ENCODE results near the gene ATXN1.

The ATXN1 gene

GRCh38 chr6:16498237-16498636 lies 263.0 kb downstream of the ATXN1 start:
- no peak for DNase-seq (ENCODE audit: low read depth)

DNA sequence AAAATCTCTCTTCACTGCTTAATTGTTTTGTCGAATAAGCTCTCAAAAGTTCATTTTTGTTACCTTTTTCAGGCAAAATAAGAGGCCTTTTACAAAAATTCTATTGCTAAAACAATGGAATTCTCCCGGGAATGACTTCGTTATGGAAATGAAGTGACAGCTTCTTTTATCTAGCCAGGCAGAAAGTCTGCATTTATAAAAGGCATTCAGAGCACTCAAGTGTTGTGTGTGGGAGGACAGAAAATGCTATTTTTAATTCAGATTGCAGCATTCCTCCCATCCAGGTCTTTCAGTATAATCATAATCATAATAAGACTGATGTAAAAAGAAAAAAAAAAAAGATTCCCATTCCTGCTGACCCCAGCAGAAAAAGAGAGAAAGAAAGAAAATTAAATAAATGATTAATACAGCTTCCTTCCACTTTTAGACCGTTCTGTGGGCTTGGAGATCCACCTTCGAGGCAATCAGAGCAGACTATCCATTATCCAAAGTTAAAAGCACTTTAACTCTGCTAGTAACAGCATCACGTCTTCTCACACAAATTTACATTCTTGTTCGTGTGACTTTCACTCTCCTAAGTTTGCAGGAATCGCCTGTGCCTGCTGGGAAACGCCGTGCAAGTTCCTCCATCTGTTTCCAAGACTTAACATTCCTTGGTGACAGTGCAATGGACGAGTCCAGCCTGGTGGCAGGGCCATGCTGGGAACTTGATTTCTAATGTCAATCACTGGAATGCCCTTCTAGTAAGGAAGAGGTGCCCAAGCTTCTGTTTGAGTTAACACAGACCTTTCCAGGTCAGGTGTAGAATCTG lies 264.1 kb downstream of the ATXN1 start:
- peak; percentile 55 for DNase-seq (ENCODE audit: low read depth)

- no peak for DNase-seq (ENCODE audit: low read depth)
Observed at GRCh38 chr6:16496210-16496609, 265.1 kb downstream of the ATXN1 start.

DNA sequence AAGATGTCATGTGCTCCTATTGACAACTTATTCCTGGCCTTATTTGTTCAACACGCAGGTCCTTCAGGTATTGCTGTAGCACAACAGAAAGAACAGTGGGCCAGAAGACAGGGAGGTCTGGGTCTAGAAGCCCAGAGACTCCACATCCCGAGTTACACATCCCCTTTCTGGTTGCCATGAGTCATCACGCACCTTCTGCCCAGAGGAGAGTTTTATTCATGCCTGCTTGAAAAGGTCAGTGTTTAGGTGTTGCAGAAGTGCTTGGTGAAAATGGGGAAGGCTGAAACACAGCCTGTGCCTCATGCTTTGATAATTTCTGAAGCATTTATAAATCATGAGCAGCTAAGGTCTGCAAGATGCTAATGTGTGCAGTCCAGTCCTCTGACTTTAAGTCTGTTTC lies 266.5 kb downstream of the ATXN1 start:
- DNase-seq (ENCODE audit: low read depth), result peak; percentile 14

DNA sequence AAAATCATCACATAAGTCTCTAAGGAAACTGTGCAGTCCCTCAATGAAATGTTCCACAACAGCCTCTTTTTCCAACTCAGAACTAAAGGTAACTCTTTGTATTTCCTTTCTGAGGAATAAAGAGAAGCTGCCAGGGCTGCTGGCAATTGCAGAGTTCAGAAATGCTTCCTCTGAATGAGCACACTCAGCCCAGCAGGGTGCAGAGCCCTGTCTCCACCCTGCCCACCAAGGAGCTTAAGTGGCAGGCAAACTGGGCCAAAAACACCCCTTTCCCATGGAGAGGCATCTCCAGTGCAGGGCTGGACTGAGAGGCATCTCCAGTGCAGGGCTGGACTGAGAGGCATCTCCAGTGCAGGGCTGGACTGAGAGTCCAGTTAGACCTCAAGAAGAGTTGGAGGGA lies 267.5 kb downstream of the ATXN1 start:
- DNase-seq (ENCODE audit: low read depth), result no peak

- no peak for DNase-seq (ENCODE audit: low read depth)
Observed at GRCh38 chr6:16493112-16493511, 268.1 kb downstream of the ATXN1 start.

DNA sequence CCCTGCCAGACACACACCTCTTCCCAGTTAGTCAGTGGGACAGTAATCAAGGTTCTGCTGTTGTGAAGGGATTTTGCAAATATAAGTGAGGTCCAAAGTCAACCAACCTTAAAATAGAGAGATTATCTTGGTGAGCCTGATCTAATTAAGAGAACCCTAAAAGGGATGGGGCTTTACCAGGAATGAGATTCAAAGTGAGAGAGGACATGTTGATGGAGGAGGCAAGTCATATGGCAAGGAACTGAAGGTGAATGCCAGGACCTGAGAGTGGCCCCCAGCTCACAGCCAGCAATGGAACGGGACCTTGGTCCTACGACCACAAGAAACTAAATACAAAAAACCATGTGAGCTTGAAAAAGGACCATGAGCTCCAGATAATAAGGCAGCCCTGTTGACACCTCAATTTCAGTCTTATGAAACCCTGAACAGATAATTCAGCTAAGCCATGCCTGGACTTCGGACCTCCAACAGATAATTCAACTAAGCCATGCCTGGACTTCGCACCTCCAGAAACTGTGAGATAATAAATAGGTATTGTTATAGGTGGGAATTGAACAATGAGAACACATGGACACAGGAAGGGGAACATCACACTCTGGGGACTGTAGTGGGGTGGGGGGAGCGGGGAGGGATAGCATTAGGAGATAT lies 269.5 kb downstream of the ATXN1 start:
- no peak for DNase-seq (ENCODE audit: low read depth)

GRCh38 chr6:16490616-16491015 lies 270.6 kb downstream of the ATXN1 start:
- no peak for DNase-seq (ENCODE audit: low read depth)

- DNase-seq (ENCODE audit: low read depth), result no peak
Observed at GRCh38 chr6:16488813-16489212, 272.4 kb downstream of the ATXN1 start.

GRCh38 chr6:16487996-16488674 lies 273.1 kb downstream of the ATXN1 start:
- no peak for DNase-seq (ENCODE audit: low read depth)

- no peak for DNase-seq (ENCODE audit: low read depth)
Observed at GRCh38 chr6:16486661-16487060, 274.6 kb downstream of the ATXN1 start.

DNA sequence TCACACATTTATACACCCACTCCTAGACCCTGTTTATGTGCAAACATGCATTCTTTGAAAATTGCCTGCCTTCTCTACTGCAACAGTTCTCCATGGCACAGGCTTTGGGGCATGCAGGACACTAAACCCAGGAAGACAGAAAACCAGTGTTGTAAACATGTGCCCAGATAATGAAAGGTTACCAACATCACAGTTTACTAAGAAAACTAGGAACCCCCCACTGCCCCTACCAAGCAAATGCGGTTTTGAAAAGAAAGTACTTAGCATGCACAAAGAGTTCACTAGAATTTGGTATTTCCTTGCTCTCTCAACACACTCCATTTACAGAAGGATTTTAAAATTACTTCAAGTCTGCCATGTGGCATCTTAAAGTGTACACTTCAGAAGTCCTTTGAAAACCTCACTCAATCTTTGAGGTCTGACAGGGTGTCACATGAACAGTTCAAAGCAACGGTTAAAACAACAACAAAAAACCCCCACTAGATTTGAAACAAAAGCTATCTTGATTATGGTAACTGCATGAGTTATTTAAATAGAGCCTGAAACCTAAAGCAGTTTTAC lies 277.9 kb downstream of the ATXN1 start:
- DNase-seq (ENCODE audit: low read depth), result no peak

DNA sequence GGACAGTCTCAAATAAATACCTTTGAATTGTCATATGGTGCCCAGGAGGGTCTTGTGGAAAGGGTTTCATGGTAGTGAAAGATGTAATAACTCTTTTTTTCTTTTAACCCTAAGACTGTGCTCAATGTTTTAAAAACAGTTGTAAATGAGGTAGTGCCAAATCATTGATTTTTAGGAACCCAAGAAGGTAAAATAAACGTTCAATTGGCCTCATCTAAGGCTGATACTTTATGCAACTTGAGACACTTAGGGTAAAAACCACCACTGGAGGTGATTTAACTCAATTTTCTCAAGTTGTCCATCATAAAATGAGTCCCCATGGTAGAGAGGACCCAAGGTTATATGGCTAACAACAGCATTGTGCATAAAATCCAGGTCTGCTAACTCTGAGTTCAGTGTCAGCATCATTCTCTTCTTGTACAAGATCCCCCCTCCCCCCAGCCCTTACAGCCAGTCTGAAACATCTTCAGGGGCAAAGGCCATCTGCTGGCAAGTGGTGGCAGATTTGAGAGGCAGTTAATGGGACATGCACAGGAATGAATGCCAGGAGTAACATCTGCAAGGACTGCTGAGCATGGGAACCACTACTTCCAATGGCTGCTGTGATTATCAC lies 278.5 kb downstream of the ATXN1 start:
- peak; percentile 16 for DNase-seq (ENCODE audit: low read depth)

DNA sequence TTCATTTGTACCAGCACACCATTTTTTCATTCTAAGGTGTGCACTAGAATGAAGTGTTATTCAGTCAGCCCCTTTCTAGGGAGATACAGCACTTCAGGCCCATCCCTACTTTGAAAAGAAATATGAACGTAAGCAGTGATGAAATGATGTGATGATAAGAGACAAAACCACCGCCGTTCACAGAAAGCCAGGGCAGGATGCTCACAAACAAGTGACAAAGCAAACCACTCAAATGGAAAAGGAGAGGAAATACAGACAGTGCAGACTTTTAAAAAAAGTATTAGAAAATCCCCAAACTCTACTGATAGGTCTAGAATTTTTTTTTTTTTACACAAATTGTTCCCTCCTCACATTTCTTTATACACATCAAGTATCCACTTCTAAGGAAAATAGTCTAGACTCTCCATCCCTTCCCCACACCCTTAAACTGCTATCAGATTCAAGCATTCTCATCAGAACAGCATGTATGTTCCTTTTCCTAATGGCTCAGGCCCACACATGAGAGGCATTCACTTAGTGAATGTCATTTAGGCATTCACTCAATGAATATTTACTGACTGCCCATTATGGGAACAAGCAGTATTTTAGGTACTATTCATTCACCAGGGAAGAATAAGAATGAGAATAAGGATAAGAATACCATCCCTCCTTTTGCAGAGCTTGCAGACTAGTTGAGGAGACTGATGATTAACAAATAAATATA lies 279.4 kb downstream of the ATXN1 start:
- no peak for DNase-seq (ENCODE audit: low read depth)

DNA sequence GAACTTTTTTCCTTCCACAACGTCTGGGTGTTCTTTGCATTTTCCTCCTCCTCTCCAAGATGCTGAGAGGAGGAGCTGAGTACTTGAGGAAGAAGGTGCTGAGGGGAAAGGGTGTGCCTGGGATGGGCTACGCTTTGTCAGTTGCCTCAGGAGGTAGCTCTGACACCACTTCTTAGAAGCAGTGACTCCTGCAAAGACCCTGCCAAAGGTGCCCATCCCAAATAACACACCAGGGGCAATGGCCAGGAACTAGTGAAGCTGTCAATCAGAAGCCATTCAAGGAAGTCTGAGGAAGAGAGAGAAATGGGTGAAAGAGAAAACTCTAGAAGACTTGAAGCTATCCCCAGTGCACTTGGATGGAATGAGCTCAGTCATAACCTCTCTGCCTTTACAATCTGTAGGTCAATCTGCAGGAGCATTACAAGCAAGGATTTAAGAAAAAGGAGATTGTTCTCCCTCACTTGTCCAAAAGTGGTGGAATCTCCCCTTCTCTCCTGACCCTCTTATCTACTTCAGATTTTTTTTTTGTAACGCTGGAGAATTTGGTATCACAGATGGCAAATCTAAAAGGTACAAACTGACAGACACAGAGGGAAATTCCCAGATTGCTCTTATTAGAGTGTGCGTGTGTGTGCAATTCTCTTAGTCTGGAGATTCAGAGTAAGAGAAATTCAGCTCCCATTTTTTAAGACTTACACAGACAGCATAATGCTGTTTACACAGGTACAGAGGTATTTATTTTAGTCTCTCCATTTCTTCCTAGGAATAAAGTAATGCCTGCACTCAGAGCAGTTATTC lies 280.3 kb downstream of the ATXN1 start:
- DNase-seq (ENCODE audit: low read depth), result no peak

DNA sequence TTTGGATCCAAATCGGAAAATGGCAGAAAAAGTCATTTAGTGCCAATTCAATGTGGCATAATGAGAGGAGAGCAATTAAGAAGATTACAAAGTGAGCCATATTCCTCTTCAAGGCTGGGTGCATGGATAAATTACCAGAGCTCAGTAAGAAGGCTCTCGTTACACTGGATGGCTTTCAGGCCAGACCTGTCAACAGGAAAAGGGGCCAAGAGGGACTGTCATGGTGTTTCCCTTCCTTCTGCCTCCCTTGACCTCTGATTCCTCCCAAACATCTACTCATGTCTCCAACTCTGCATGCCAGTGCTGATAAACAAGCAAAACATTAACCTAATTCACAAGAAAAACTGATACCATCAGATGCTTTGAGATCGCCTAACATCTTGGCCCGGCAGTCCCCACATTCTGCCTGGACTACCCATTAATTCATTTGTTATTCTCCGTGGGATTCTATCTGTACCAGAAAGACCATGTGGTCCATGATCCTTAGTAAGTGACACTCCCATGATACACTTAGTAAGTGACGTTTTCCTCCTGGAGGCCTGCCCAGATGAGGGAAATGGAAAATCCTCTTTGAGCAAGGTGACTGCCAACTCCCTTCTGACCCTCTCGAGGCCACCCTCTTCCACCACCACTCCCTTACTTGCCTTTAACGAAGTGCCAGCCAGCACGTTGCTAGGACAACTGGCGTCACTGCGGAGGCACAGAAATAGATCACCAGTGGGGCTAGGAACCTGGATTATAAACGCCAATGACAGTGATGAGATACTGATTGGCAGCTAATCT lies 283.7 kb downstream of the ATXN1 start:
- no peak for DNase-seq (ENCODE audit: low read depth)

DNA sequence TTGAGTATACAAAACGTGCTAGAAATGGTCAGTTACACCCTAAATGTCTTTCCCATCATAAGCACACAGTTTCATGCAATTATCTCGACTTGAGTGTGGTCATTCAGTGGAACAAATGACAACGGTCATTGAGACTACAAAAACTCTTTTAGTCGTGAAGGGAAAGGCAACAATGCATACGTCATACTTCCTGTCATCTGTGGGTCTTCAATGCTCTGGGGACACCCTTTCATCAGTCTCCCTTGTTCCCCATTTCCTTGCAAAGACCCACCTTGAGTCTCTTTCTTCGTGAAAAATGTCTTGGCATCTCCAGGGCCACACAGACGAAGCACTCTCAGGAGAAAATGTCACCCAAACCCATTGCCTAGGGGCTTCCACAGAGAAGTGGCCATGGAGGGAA lies 284.4 kb downstream of the ATXN1 start:
- no peak for DNase-seq (ENCODE audit: low read depth)

- DNase-seq (ENCODE audit: low read depth), result no peak
Observed at GRCh38 chr6:16475494-16475781, 285.8 kb downstream of the ATXN1 start.

- DNase-seq (ENCODE audit: low read depth), result no peak
Observed at GRCh38 chr6:16474772-16475493, 286.3 kb downstream of the ATXN1 start.

Measured in EH (cell line).